Daoy (cell line): Measurements from ENCODE around the gene NFIA. TPM values are rescaled to one million over a fixed set of nuclear protein-coding genes. Genes with fewer than 3 reads are reported as not detected.

Experiments
- DNase-seq: peaks from one replicate; pipeline ENCODE4 v3.0.0-alpha.2; 2015; ENCODE audit warnings: low read depth
- total RNA-seq: library from RNA; depleted of rRNA; stranded (reverse); fragments of >200 nt; shearing (Covaris generic); gene quantifications from 2 replicates; pipeline ENCODE4 v1.2.3, GENCODE V29; 2014; rRNA removed

NFIA gene
- 3.4 and 5.0 TPM in 2 replicates for total RNA-seq

DNA sequence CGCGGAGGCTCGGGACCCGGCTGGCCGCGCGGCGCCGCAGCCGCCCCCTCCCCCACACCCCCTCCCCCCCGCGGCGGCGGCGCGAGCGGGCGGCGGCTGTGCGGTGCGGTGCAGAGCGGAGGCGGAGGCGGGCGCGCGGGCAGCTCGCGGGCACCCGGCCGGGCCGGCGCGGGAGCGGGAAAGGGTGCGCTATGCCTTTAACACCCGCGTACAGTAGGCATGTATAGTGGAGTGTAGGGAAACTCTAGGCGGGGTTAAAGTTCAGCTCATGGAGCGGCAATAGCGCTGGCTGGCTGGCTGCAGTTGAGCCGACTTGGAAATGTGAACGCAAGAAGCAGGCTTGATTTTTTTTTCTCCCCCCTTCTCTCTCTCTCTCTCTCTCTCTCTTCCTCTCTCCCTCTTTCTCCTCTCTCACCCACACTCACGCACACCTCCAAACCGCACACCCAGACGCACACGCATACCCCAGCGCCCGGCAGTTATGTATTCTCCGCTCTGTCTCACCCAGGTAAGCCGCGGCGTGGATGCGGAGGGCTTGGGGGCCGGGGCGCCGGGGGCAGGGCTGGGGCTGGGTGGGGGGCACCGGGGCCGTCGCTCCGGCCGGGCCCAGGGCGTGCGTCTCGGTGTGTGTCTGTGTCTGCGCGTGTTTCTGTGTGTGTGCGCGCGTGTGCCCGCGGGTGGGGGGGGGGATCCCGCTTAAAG lies at the start of gene NFIA:
NFIA (plus strand) TSS at position 251 of the 702 bp plus-strand sequence.
- peak; percentile 72 for DNase-seq

DNA sequence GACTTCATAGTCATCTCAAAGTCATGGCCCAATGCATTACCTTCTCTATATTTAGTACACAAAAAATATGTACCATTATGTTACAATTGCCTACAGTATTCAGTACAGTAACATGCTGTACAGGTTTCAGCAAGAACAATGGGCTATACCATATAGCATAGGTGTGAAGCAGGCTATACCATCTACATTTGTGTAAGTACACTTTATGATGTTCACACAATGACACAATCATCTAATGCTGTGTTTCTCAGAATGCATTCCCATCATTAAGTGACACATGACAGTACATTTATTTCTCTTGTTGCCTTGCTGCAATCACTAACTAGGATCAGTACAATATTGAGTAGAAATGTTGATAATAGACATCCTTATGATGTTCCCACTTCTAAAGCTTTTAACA lies 46.5 kb upstream of the NFIA start:
- DNase-seq = no peak

DNA sequence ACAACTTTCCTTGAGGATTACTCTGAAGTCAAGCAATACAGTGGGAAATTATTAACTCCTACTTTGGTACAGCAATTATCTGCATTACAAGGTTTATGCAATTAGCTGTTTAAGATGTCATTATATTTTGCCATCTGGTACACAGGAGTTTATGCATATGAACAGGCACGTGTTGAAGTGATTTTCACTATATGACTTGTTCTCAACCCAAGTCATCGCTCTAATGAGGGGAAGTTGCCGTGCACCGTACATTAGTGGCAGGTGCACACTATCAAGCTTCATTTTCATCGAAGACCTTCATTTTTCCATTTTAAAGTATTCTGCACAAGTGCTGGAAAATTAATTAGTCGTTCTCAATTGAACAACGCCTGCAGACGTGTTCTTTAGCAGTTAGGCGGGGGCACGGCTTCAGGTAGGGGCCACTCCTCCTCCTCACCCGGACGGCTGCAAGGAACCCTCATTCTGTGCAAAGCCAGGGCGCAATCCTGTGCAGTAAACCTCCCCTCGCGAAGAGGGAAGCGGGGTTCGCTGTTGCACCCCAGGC lies 39.8 kb upstream of the NFIA start:
- DNase-seq = no peak

DNA sequence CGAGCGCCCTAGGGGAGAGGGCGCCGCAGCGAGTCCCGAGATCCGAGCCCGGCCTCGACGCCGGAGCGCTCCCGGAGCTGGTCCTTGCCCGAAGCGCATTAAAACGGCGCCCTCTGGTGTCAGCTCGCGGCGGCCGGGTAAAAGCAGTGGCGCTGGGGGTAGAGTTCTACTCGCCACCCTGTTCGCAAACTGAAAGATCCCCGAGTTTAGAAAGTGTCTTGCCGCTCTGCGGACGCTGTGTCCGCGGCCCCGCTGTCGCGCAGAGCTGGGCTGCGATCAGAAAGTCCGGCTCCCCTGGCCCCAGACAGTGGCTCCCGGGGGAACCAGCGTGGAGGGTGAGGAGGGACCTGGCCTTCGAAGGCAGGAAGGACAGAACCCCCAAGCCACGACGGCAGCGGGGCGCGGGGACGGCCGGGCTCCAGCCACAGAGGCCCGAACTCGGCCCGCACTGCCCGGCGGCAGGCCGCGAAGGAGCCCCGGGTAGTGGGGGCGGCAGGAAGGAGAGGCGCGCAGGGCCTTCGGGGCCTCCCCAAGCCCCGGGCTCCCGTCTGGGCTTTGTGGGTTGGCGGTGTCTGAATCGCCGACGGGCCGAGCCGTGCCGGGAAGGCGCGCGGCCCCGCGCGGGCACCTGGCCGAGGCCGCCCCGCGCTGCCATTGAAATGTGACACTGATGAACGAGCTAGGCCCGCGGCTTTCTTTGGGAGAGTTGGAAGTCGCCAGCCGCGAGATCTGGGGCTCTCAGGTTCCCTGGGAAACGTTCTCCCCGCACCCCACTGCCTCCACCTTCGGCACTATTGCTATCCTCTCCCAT lies 39.1 kb upstream of the NFIA start:
- DNase-seq = peak; percentile 81

DNA sequence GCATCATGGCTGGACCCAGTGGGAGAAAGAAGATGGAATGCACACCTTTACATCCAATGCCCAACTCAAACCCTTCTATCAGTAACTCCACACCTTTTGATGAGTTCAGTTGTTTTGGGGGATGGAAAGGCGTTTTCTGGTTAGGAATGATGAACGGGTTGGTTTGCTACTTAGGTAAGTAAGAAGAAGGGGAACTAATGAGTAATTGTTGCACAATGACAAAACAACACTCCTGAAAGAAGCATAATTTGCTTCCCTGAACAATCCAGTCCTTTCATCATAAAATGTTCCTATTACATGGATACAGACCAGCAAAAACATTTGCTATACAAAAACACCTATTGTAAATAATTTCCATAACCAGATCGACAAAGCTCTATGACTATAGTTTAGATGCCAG lies 35.9 kb upstream of the NFIA start:
- DNase-seq = no peak

DNA sequence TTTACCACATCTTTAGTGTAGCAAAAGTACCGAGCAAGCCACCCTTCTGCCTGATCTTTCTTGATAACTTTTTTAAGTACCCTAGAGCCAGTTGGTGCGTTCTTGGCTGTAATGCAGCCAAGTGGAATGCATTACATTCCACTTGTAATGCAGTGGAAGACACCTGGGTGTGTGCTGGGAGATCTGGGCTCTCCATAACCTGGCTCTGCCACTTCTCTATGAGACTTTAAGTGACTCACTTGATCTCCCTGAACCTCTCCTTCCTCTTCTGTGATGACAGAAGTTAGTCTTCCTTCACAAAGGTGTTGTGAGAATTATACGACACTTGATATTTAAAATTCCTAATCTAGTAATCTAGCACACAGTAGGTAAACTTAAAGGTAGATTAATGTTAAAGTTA lies 35.3 kb upstream of the NFIA start:
- no peak for DNase-seq

DNA sequence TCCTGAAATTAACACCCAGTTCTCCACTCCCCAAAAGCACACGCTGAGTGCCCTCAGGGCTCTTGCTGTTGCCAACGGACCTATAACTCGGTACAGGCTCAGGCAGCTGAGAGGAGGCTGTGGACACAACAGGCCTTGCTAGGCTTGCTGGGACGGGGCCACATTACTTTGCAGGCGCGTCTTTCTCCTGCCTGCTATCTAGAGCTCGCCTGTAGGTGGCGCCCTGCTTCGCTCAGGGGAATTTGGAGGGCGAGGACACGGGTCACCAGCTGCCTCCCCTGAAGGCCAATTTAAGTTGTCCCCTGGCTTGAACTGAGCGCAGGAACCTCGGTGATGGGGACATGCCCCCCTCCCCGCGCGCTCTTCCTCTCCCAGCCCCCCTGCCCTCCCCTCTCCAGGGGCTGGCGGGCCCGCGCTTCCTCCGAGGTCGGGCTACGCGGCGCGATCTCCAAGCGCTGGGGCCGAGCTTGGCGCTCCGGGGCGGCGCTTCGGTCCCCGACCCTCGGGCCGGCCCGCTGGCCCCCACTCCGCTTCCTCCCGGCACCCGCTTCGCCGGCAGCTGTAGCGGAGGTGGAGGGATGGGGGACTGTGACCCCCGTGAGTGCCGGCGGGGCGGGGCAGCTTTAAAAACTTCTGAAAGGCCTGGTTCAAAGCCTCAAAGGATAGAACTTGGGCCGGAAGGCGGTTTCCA lies 32.4 kb upstream of the NFIA start:
- peak; percentile 88 for DNase-seq

DNA sequence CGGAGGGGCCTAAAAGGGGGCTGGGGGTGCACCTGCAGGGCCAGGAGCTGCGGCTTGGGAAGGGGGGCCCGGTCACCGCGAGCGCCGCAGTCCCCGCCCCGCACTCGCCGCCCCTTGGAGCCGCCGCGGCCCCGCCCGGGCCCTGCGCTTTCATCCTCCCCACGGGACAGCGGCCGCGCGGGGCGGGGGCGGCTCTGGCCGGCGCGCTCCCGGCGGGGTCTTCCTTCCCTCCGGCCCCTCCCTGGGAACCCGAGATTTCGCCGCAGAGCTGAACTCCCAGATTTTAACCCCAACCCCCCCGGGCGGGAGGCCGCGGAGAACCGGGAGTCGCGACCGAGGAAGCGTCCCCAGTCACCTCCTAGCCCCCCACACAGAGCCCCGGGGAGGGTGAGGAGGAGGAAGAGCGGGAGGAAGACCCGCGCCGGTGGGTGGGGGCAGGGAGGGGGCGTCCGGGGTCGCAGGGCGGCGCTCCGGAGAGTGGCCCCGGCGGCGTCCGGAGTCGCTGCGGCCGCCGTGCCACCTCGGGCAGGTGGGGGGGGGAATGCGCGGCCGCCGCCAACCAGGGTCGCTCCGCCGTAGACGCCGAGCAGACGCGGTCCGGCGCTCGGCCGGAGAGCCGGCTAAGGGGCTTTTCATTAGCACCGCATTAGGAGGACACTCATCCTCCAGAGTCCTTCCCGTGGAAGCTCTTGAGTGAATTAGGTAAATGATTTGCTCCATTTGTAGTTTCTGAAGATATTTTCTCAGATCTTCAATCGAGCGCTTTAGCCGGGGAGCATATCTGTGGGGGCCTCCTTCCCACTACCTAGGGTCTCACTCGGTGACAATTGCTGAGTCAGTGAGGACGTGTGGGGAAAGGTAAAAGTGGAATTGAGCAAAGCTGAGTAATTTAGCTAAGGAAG lies 31.6 kb upstream of the NFIA start:
- DNase-seq = peak; percentile 26

DNA sequence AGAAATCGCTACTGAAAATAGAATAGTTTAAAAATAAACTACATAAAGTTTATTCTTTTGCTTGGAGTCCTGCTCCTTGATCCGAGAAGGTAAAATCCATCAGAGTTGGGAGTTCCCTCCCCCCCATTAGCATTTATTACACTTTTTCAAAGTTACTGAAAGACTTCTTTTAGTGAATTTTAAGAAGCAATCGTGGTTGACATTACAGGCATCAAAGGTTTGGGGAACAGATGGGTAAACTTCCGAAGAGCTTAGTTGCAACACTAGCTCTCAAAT lies 31.0 kb upstream of the NFIA start:
- DNase-seq = no peak

DNA sequence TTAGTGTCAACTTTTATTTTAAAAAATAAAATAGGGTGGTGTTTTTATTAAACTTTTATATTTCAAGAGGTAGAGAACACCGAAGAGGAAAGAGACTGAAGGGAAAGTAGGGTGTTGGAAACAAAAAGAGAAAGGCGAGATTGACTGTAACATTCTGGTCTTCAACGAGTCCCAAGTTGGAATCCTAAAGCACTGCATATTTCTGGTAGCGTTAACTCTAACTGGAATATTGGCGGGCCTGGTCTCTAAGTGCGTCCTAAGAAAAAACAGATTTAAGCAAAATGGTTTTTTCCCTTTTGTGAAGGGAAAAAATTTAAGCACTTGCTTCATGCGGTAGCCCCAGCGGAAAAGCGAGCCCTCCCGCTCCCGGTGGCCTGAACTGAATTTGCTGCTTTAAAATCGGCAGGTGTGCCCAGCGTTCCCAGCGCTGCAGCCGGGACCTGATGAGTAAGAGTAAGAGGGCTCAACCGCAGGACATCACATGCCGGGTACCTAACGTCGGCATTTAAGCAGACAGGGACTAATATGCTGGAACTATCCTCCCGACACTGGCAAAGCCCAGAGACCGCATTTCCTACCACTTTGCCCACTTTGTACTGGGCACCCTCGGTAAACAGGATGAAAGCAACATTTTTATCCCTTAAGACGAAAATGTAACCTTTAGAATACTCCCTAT lies 30.5 kb upstream of the NFIA start:
- DNase-seq = no peak

DNA sequence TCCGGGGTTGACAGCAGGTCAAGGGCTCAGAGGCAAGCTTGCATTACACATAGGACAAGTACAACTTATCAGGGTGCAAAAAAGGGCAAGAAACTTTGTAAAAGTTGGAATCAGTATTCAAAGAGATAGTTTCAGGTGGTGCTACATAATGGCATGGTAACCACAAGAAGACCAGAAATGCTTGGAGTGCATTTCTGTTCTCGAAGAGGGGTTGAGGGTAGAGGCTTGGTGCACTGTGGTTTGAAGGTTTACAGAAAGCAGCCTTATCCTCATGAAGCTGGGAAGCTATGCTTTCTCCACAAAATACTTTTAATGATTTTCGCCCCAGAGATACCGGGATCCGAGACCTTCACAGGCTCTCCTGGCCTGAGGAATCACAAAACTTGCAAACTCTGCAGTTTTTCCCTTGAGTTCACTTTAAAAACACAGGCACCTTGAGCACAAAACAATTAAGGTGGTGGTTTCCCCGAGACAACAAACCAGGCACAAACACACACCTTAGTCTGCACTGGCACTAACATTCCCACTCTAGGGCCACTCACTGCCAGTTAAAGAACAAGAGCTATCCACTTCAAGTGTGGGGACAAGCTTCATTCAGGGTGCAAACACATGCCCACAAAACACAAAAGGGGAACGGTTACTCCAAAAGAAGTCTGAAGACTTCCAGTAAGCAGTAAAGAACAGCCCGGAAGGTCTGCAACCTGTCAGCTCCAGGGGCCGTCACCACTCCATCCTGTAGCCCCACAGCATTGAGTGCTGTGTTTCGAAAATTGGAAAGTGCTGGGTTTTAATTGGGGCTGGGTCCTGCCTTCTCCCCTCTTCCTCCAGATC lies 29.8 kb upstream of the NFIA start:
- DNase-seq = no peak

DNA sequence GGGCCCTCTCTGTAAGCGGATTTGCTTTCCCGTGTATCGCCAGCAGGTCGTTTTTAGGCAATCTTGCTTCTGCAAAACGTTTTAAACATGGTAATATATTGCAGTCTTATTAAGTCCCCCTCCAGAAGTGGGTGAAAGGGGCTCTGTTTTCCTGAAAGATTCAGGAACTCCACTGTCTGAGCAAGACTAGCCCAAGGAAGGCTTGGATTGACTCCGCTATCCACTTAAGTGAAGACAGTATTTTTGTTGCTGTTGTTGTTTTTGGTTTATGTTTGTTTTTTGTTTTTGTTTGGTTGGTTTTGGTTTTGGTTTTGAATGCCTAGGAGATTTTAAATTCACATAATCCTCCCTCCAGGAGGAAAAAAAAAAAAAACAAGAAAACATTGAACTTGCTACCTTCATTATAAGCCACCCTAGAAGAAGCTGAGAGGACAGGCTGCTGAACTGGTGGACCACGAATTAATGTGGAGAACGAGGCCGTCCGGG lies 29.1 kb upstream of the NFIA start:
- no peak for DNase-seq

DNA sequence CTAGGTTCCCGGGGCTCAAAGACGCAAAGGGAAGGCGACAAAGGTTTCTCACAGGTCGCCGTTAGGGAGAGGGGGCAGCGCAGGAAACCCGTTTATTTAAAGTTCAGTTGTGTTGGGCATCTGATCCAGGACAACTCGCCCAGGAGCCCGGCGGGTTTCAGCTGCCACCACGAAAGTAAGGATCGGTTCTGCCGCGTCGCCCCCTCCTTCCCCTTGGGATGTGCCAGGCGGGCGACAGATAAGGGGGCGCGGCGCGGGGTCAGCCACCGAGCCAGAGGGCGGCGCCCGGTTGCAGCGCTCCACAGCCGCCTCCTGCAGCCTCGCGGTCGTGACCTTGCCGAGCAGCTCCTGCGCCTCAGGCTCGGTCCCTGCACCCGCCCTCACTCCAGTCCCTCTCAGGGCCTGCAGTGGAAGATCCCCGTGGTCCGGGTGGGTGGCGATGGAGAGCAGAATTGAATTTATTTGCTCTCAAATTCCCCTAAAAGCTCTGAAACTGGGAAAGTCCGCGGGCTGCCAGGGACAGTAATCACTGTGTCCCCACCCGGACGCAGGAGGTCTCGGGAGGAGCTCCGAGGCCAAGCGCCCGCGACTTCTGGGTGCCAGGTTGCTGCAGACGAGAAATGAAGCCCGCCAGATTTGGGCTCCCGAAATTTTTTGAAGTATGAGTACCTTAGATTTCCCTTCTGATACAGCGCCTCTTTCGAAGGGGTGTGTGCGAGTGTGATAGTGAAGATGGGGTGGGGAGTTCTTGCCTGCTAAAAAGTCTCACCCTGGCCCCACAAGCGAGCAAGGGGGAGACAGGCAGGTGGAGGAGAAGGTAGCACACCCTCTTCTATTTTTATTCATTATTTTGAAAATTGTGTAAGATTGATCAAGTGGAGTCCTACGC lies 28.4 kb upstream of the NFIA start:
- DNase-seq = no peak

DNA sequence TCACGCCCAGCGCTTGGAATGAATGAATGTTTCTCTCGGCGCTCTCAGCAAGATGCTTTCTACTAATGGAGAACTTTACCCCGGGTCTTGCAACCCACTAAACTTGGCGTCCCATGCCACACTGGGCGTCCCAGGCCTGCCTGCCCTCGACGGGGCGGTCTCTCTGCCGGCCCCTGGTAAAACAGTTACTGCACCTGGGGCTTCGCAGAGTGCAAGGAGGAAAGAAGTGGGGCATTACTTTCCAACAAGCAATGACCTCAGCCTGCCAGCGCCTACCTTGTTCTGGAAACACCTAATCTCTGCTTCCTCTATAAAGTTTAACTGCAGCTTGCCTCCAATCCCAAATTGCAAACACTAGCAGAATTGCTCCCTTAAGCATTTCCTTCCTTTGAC lies 27.8 kb upstream of the NFIA start:
- DNase-seq = no peak

DNA sequence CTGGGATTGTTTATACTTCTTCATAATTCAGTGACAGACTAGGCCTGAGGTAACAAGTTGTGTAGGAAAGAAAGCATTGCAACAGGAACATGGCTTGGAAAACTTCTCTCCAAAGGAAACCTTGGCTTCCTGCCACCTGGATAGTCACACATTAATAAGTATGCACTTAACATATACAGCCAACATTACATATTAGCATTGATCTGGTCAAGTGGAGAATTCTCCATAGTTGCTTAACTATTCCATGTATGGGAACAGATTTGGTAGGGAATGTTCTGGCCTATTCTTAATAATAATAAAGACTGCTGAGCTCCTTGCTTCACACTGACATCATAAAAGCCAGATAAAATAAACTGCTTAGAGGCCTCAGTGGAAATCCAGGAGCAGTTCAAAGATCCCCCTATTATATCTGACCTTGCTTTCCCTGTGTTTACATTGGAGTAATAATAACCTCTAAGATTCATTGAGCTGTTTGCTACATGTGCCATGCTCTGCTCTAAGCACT lies 27.2 kb upstream of the NFIA start:
- no peak for DNase-seq

DNA sequence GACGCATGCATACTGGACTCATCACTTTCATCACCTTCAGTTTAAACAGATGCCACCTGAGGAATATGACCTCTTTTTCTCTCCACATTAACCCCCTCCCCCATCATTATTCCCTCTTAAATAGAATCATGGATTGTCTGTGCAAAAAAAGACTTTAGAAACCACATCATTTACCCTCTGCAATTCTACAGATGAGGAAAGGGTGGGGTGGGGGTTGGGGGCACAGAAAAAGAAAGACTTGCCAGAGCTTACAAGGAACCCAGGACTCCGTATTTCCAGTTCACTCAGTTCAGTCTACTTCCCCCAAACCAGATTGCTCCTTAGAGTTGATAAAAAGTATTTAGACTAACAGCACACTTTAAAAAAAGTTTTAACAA lies 26.2 kb upstream of the NFIA start:
- no peak for DNase-seq

DNA sequence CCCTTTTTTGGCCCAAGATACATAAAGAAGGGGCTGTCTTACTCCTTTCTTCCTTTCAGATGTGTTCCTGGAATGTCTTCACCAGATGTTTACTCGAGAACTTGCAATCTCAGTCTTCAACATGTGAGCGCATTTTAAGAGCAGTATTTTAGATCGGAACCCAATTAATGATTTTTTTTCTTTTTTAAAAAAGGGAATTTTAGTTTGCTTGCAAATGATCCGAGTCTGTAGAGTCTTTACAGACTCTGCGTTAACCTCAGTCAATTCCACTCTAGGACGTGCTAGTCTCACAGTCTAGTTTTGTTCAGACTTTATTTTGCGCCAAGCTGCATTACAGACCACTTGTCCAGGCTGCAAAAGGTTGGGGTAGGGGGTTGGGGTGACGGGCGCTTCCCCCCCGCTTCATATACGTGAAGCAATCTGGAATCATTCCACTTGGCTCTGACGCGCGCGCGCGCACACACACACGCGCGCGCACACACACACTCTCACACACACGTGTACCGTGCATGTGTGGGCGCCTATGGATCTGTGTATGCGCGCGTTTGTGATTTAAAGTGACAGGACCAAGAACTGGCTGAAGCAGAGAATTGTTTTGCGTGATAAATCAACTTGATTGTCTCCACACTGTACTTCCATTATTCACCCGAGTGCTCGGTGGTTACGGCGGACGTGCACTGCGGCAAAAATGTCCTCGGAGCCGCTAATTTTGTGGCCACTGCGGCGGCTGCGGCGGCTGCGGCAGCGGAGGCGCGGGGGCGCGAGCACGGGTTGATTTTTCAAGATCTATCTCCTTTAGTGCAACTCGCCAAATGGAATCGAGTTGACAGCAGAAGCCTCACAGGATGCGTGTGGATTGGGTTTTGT lies 25.6 kb upstream of the NFIA start:
- DNase-seq = peak; percentile 57
